Epithelial cell of esophagus (primary cell): ENCODE measurements around the gene PGAM2.

Experiments
- DNase-seq: peaks from one replicate; pipeline ENCODE4 v3.0.0; 2010; ENCODE audit warnings: low read depth
- H3K4me3 ChIP-seq: 2 replicates; pipeline ENCODE4 v1.5.1; 2011; ENCODE audit warnings: mild to moderate bottlenecking, low read length, control low read depth
- TF ChIP-seq, protein P1 (sequence below): IDR thresholded peaks from 2 replicates; pipeline ENCODE4 v1.5.1; 2011; ENCODE audit warnings: low read depth, mild to moderate bottlenecking, low read length, control low read depth, inconsistent platforms; ENCODE audit not compliant: insufficient read depth; ENCODE audit errors: missing control alignments

Gene PGAM2

DNA sequence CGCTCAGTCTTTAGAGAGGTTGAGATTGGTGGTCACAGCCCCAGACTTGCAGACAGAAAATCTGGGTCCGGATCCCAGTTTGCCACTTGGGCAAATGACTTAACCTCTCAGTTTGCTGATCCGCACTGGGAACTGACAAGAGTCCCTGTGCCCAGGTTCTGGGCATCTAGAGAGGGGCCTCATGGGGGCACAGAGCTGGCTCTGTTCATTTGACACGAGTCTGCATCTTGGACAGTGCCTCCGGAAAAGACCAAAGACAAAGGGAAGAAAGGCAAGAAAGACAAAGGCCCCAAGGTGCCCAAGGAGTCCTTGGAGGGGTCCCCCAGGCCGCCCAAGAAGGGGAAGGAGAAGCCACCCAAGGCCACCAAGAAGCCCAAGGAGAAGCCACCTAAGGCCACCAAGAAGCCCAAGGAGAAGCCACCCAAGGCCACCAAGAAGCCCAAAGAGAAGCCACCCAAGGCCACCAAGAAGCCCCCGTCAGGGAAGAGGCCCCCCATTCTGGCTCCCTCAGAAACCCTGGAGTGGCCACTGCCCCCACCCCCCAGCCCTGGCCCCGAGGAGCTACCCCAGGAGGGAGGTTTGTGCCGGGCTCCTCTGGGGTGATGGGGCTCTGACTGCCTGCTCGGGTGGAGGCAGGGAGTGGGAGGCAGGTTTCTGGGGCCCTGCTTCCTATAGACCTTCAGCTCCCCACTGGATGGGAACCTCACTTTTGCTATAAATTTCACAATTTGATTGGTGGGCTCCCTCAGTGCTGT, 41.1 kb upstream of the PGAM2 start:
- TF ChIP-seq, protein P1, sequence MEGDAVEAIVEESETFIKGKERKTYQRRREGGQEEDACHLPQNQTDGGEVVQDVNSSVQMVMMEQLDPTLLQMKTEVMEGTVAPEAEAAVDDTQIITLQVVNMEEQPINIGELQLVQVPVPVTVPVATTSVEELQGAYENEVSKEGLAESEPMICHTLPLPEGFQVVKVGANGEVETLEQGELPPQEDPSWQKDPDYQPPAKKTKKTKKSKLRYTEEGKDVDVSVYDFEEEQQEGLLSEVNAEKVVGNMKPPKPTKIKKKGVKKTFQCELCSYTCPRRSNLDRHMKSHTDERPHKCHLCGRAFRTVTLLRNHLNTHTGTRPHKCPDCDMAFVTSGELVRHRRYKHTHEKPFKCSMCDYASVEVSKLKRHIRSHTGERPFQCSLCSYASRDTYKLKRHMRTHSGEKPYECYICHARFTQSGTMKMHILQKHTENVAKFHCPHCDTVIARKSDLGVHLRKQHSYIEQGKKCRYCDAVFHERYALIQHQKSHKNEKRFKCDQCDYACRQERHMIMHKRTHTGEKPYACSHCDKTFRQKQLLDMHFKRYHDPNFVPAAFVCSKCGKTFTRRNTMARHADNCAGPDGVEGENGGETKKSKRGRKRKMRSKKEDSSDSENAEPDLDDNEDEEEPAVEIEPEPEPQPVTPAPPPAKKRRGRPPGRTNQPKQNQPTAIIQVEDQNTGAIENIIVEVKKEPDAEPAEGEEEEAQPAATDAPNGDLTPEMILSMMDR: no peak
- no peak for DNase-seq
- H3K4me3 ChIP-seq: no peak overlapping the region

DNA sequence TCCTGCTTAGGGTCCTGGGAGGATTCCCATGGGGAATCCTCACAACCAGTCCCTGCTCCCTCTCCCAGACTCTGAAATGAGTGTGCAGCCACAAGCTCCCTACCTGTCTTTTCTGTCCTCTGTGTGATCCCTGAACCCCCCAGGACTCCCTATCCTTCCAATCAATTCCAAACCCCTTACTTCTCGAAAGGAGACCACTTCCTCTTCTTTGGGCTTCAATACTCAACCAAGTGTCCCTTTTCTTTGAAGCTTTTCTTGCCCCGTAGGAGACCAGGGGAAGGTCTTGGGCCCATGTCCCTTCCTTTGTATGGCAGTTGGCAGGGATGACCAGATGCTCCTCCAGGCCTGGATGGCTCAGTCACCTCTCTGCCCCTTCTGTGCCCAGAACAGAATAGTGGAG, 40.5 kb upstream of the PGAM2 start:
- no peak for DNase-seq
- no peak overlapping the region for H3K4me3 ChIP-seq
- TF ChIP-seq, protein P1: no peak

GRCh38 chr7:44104860-44105771, 39.7 kb upstream of the PGAM2 start:
- H3K4me3 ChIP-seq: no peak overlapping the region
- TF ChIP-seq, protein P1: no peak
- peak; percentile 59 for DNase-seq

DNA sequence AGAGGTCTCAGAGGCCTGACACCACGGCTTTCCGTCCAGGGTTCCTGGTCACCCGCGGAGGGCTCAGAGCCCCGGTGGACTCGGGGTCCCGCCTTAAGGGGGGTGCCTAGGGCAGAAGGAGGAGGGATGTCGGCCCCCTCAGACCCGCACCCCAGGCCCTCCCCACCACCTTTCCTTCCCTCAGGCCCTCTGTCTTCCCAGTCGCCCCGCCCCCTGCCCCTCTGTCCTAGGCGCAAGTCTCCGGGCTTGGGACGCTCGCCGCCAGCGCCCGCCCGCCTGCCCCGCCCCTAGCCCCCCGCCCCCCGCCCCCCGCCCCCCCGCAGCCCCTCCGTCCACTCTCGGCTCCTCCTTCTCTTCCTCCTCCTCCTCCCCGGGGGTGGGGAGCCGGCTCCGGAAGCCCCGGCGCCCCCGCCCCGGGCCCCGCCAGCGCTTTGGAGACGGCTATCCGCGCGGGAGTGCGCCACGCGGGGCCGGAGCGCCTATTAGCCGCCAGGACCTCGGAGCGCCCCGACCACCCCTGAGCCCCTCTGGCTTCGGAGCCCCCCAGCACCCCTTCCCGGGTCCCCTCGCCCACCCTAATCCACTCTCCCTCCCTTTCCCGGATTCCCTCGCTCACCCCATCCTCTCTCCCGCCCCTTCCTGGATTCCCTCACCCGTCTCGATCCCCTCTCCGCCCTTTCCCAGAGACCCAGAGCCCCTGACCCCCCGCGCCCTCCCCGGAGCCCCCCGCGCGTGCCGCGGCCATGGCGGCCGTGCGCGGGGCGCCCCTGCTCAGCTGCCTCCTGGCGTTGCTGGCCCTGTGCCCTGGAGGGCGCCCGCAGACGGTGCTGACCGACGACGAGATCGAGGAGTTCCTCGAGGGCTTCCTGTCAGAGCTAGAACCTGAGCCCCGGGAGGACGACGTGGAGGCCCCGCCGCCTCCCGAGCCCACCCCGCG, 38.8 kb upstream of the PGAM2 start, which contains the start of gene AEBP1:
TSS of gene AEBP1 (plus strand) at position 423 of the 937 bp plus-strand sequence. CDS start at position 744, 321 bp downstream.
- DNase-seq: no peak
- no peak within 1 kb of the TSS for H3K4me3 ChIP-seq
- TF ChIP-seq, protein P1: no peak

GRCh38 chr7:44103566-44103922, 38.2 kb upstream of the PGAM2 start:
- H3K4me3 ChIP-seq: no peak overlapping the region
- TF ChIP-seq, protein P1: no peak
- no peak for DNase-seq

DNA sequence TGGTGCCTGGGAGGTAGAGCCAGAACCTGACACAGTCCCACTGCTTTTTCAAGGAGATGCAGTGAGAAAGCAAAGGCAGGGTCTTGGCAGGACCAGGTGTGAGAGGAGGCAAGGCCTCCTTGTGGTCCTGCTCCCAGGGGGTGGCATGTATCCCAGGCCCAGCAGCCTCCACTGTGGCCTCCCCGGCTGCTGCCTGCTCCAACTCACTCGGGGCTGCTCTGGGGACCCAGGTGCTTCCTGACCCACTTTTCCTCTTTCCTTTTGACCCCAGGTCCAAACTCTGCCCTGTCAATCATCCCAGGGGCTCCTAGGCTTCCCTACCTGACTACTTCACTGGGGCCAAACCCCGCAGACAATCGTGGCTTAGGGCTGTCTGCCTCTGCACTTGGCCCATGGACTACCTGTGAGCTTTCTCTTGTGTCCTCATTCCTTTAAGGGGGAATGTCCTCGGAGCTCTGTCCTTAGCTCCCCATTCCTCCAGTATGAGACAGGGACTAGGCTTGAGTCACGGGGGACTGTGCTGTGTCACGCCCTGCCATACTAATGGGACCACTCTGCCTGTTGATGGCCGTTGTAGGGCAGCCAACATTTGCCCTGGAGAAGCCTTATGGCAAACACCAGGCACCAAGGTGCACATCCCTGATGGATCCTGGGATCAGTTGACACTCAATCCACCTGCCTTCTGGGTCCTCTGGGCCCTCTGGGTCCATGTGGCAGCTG, 37.6 kb upstream of the PGAM2 start:
- H3K4me3 ChIP-seq: no peak overlapping the region
- TF ChIP-seq, protein P1: no peak
- no peak for DNase-seq
